Neural cell (in vitro differentiated cells): Measurements from ENCODE around the gene COX6B2.

Source experiments
- EZH2 ChIP-seq: fragments of 200-600, 300-800 bp; shearing (Covaris generic), sonication (generic); IDR thresholded peaks from 2 replicates; pipeline ENCODE4 v1.6.1; 2014; ENCODE audit warnings: antibody characterized with exemption, low read length, borderline replicate concordance, mild to moderate bottlenecking; ENCODE audit not compliant: insufficient read depth, poor library complexity, severe bottlenecking
- POLR2AphosphoS5 ChIP-seq: IDR thresholded peaks from 2 replicates; pipeline ENCODE4 v1.6.1; 2012
- TF ChIP-seq, protein P1 (sequence below): fragments of 450-650 bp; IDR thresholded peaks from 2 replicates; pipeline ENCODE4 v1.5.1; 2014; ENCODE audit warnings: antibody characterized with exemption, mild to moderate bottlenecking, moderate library complexity; ENCODE audit not compliant: poor library complexity, severe bottlenecking
- TF ChIP-seq, protein P2 (sequence below): IDR thresholded peaks from 2 replicates; pipeline ENCODE4 v1.6.1; 2012; ENCODE audit warnings: borderline replicate concordance

DNA sequence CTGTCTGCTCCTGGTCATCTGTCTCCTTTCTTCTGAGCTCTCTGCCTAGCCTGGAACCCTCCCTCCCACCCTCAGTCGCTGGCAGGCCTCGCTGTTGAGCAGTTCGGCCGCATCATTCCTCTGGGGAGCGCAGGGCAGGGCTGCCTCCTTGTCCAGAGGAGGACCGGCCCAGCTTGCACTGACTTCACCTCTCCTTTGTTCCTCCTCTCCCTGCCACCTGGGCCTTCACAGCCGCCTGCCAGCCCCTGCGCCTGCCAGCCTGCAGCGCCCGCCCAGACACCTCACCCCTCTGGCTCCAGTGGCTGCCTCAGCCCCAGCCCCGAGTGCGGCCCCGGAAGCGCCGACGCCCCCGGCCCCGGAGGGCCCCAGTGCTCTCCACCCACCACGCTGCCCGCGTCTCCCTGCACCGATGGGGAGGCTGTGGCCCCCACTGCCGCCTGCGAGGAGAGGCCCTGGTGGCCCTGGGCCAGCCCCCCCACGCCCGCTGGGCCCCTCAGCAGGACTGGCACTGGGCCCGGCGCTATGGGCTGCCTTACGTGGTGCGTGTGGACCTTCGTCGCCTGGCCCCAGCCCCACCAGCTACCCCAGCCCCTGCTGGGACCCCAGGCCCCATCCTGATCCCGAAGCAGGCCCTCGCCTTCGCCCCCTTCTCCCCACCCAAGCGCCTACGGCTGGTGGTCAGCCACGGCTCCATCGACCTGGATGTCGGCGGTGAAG, 7.6 kb downstream of the COX6B2 start:
- TF ChIP-seq, protein P1, sequence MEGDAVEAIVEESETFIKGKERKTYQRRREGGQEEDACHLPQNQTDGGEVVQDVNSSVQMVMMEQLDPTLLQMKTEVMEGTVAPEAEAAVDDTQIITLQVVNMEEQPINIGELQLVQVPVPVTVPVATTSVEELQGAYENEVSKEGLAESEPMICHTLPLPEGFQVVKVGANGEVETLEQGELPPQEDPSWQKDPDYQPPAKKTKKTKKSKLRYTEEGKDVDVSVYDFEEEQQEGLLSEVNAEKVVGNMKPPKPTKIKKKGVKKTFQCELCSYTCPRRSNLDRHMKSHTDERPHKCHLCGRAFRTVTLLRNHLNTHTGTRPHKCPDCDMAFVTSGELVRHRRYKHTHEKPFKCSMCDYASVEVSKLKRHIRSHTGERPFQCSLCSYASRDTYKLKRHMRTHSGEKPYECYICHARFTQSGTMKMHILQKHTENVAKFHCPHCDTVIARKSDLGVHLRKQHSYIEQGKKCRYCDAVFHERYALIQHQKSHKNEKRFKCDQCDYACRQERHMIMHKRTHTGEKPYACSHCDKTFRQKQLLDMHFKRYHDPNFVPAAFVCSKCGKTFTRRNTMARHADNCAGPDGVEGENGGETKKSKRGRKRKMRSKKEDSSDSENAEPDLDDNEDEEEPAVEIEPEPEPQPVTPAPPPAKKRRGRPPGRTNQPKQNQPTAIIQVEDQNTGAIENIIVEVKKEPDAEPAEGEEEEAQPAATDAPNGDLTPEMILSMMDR = no peak
- TF ChIP-seq EZH2 (no peak), POLR2AphosphoS5 (no peak)
- TF ChIP-seq, protein P2, sequence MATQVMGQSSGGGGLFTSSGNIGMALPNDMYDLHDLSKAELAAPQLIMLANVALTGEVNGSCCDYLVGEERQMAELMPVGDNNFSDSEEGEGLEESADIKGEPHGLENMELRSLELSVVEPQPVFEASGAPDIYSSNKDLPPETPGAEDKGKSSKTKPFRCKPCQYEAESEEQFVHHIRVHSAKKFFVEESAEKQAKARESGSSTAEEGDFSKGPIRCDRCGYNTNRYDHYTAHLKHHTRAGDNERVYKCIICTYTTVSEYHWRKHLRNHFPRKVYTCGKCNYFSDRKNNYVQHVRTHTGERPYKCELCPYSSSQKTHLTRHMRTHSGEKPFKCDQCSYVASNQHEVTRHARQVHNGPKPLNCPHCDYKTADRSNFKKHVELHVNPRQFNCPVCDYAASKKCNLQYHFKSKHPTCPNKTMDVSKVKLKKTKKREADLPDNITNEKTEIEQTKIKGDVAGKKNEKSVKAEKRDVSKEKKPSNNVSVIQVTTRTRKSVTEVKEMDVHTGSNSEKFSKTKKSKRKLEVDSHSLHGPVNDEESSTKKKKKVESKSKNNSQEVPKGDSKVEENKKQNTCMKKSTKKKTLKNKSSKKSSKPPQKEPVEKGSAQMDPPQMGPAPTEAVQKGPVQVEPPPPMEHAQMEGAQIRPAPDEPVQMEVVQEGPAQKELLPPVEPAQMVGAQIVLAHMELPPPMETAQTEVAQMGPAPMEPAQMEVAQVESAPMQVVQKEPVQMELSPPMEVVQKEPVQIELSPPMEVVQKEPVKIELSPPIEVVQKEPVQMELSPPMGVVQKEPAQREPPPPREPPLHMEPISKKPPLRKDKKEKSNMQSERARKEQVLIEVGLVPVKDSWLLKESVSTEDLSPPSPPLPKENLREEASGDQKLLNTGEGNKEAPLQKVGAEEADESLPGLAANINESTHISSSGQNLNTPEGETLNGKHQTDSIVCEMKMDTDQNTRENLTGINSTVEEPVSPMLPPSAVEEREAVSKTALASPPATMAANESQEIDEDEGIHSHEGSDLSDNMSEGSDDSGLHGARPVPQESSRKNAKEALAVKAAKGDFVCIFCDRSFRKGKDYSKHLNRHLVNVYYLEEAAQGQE = no peak
